Measurements from ENCODE around the gene TMA7B.
"Not testable (repeated sequence)": the region's sequence is repeated elsewhere in the genome, so short reads cannot be mapped to it uniquely, and the experiment has no call there.

The TMA7B gene

DNA sequence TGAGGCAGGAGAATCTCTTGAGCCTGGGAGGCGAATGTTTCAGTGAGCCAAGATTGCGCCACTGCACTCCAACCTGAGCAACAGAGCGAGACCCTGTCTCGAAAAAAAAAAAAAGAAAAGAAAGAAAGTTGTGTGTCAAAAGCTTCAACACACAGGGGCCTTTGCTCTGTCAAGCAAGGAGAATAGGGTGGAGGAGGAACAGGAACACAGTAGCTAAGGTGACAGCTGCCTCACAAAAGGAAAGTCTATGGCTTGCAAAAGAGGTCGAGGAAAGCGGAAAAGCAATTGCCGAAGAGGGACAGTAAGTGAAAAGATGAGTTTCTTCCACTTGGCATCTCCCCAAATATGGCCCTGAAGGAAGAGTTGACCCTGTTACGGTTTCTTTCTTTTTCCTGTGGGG lies 26.5 kb upstream of the TMA7B start:
- no peak for DNase-seq

- no peak for DNase-seq
Observed at GRCh38 chr22:39935116-39935515, 25.1 kb upstream of the TMA7B start.

DNA sequence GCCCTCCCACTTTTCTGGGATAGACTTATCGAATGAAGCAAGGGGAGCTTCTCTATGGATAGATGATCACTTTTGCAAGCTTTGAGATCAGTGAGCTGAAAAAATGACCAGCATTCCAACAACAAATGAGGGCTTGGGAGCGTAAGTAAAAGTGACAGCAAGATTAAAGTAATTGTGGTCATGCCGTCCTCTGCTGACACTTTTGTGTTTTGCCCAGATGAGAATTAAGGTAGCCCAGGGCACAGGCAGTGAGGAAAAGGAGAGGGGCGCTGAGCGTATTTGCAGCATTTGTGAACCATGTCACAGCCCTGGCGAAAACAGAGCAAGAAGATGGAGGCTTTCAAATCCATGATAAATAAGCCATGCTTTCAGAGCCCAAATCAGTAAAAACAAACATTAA lies 24.6 kb upstream of the TMA7B start:
- no peak for DNase-seq

- DNase-seq: no peak
Observed at GRCh38 chr22:39936523-39937145, 23.6 kb upstream of the TMA7B start.

- DNase-seq: no peak
Observed at GRCh38 chr22:39937906-39938305, 22.3 kb upstream of the TMA7B start.

GRCh38 chr22:39938509-39939111 lies 21.6 kb upstream of the TMA7B start:
- DNase-seq: no peak

GRCh38 chr22:39939830-39940229 lies 20.4 kb upstream of the TMA7B start:
- no peak for DNase-seq

- DNase-seq: no peak
Observed at GRCh38 chr22:39940757-39941305, 19.4 kb upstream of the TMA7B start.

GRCh38 chr22:39941601-39942000 lies 18.6 kb upstream of the TMA7B start:
- DNase-seq: peak; percentile 31

DNA sequence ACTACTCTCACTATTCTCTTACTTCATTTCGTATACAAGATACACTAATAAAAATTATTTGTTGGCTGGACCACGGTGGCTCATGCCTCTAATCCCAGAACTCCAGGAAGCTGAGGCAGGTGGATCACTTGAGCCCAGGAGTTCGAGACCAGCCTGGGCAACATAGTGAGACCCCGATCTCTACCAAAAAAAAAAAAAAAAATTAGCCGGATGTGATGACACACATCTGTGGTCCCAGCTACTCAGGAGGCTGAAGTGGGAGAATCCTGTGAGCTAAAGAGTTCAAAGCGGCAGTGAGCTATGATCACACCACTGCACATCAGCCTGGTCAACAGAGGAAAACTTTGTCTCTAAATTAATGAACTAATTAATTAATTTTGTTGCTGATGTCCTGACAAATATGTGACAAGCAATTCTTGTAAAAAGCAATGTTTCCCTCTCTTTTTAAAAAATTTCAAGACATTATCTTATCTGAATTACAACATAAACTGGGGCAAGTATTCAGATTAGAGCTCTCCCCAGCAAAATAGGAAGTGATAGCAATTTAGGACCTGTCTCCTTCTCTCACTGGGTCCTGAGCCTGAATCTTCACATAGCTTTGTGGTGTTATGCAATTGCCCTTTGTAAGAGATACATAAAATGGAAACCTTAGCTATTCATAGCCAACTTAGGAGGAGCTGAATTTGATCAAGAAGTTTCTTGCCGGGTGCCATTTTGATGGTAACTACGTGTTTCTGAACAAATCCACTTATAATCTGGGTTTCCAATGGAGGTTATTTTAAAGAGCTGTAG lies 17.6 kb upstream of the TMA7B start:
- DNase-seq: no peak

- no peak for DNase-seq
Observed at GRCh38 chr22:39943337-39943736, 16.9 kb upstream of the TMA7B start.

GRCh38 chr22:39943953-39944872 lies 16.0 kb upstream of the TMA7B start:
- no peak for DNase-seq

- DNase-seq: no peak
Observed at GRCh38 chr22:39946126-39946502, 14.1 kb upstream of the TMA7B start.

DNA sequence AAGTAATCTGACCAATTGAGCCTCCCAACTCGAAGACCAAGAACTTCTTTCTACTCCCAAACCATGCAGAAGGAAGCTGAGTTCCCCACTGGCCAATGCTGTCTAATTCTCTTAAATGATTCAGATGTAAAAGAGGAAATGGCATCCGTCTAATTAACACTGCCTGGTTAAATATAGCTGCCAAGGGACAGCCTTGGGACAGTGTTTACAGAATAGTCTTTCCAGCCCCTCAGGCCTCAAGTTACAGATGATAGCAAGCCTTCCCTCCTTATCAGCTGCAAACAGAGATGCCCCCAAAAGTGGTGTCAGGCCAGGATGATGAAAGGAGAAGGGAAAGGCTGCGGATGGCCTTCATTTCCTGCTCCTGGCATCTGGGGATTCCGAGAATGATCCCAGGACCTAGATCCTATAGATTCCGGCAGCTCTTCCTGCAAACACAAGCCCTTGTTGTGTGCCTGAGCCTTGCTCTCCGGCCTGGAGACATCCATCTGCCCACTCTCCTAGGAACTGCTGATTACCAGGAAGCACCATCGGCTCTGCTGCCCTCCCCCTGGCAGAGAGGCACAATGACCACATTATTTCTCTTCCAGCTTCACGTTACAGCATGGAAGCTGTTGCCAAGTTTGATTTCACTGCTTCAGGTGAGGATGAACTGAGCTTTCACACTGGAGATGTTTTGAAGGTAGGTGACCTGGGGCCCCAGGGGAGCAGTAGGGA lies 13.5 kb upstream of the TMA7B start:
- DNase-seq: no peak

DNA sequence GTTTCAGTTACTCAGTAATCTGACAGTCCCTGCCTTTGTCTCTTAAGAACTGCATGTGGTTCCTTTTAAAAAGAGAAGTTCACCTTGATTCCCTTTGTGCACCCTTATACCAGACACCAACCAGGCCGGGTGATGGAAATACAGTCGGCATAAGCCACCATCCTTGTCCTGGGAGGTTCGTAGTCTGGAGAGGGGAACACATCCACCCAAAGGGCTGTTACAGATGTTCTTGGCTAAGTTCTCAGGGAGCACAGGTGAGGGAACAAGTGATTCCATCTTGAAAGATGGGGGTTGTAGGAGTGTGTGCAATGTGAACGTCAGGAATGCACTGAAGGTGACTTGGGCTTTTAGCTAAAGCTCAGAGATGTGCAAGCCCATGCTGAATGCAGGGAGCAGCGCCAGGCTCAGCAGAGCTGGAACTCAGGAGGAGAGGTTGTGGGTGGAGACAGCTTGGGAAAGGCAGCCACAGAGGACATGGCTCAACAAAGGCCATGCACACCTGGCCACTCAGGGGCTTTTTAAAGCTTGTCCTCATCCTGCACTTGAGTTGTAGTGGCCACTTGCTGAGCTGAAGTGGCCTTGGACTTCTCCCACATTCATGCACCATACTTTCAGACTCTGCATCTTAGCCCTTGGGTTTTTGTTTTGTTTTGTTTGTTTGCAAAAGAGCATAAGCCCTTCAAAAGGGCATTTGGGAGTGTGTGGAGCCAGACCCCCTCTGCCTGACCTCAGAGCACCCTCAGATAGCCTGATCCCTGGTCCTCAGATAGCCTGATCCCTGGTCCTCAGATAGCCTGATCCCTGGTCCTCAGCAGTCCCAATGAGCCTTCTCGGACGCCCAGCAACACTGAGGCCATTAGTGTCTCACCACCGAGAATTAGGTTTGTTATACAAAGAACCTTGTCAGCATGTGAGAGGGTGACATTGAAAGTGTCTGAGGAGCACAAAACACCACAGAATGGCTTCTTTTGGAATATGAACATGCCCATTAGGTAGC lies 12.7 kb upstream of the TMA7B start:
- no peak for DNase-seq

GRCh38 chr22:39949964-39950737 lies 10.0 kb upstream of the TMA7B start:
- no peak for DNase-seq

DNA sequence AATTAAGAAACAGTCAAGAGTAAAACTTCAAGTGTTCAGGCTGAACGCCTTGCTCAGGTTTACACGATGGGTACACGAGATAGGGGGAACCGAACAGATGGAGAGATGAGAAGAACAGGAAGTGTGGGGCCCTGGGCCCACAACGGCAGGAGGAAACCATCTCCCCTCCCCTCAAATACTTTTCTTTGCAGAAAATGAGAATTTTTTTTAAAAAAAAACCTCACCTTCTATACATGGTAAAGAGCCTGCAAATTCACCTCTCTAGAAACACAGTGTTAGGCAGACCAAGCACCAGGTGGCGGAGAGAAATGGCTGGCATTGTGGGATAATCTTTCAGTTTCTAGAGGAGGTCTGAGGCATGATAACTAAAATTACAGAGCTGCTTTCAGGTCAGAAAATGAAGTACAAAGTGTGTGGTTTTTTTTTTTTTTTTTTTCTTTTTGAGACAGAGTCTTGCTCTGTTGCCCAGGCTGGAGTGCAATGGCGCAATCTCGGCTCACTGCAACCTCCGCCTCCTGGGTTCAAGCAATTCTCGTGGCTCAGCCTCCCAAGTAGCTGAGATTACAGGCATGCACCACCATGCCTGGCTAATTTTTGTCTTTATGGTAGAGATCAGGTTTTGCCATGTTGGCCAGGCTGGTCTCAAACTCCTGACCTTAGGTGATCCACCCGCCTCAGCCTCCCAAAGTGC lies 8.4 kb upstream of the TMA7B start:
- not testable (repeated sequence) for DNase-seq

DNA sequence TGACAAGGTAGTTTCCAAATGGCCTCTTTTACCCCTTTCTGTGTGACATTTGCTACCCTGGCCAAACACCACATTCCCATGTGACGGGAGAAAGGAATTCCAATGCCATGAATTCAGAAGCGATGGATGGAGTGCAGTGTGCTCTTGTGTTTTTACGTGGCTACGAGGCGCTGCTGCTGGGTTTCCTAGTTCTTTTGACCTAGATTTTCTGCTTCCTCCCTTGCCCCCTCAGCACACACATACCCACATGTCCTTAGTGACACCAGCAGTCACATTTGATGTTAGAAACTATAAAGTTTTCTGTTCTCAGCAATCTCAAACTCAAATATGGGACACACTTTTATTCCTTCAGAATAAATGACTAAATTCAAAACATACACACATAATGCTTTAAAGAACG lies 7.8 kb upstream of the TMA7B start:
- no peak for DNase-seq

- no peak for DNase-seq
Observed at GRCh38 chr22:39953101-39953500, 7.1 kb upstream of the TMA7B start.

Data from NCI-H1105 (cell line).